Measurements from ENCODE around the gene USP19. TPM values are rescaled to one million over a fixed set of nuclear protein-coding genes. Genes with fewer than 3 reads are reported as not detected.
A peak's percentile ranks its signal among the peaks of the same experiment; 100 is the strongest.

Gene USP19
- total RNA-seq (2014; rRNA removed; shearing (Covaris generic)), result 46.5 and 82.0 TPM in 2 replicates

DNA sequence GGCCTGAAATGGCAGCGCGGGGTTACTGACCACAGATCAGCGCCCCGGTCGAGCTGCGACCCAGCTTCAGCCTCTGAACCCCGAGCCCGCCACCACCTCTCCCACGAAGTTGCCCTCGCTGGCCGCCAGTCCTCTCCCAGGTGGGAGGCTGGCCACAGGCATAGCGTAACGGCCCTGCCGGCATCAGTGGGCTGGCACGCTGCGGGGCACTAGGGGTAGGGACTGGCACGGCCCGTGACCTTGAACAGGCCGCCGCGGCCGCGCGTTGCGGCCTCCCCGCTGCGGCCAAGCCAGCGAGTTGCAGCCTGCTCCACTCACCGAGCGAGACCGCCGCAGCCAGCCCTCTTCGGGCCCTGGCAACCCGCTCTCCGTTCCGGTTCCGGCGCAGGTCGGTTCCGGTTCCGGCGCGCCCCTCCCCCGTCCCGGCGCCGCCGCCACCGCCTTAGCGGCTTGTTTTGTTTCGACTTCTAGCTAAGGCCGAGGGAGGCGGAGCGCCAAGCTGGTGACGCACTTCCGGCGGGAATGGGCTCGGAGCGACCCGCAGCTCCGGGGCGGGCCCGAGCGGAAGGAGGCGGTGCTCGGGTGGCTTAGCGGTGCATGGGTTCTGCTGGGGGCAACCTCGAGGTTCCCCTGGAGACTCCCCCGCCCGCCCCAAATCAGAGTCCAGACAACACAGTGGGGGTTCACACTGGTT is at the start of gene USP19:
Gene USP19 (minus strand): TSS at position 386 of the 694 bp plus-strand sequence. CDS start 1,678 bp downstream, outside the sequence.
- DNase-seq (ENCODE audit: low read depth), result peak; percentile 93

GRCh38 chr3:49166752-49167556 is 46.3 kb upstream of the USP19 start:
- no peak for DNase-seq (ENCODE audit: low read depth)

DNA sequence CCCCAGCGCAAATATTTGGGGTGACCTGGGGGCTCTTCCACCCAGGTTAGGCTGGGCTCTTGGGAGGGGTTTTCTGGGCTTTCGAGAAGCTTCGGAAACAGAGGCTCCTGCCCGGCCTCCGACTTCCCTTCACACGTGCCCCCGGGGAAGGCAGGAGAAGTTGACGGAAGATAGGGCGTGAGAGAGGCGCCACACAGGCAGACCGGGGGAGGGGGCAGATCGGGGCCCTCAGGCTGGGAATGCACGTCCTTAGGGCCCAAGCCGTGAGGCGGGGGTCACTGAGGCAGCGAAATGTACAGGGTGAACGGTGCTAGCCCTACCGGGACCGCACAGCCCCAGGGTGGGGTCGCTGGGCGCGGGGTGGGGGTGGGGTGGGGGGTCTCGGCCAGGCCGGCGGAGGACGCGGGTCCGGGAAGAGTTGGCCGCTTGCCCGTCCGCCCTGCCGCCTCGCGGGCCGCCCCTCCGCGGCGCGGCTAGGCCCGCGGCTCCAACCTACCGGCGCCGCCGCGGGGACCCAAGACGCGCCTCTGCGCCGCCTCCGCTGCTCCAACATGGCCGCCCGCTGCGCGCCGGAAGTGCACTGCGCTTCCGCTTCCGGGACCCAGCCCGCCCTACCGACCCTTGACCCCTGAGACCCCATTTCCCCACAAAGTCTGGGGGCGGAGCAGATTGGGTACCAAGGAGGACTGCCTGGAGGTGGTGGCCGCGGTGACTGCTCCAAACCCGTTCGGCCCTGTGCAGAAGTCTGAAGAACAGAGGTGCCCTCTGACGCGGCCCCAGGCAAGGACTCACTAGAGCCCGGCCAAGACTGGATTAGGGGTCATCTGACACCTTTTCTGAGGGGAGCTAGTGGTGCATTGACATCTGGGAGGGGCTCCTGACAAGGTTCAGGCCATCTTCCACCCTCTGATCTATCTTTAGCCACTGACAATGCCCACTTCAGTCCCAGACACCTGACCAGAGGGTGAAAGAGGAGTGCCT is 45.4 kb upstream of the USP19 start, which contains the start of gene CCDC71:
Gene CCDC71 (minus strand): TSS at position 561 of the 981 bp plus-strand sequence. CDS start 2,123 bp downstream, outside the sequence.
- peak; percentile 71 for DNase-seq (ENCODE audit: low read depth)

GRCh38 chr3:49164983-49165720 is 44.5 kb upstream of the USP19 start:
- no peak for DNase-seq (ENCODE audit: low read depth)

DNA sequence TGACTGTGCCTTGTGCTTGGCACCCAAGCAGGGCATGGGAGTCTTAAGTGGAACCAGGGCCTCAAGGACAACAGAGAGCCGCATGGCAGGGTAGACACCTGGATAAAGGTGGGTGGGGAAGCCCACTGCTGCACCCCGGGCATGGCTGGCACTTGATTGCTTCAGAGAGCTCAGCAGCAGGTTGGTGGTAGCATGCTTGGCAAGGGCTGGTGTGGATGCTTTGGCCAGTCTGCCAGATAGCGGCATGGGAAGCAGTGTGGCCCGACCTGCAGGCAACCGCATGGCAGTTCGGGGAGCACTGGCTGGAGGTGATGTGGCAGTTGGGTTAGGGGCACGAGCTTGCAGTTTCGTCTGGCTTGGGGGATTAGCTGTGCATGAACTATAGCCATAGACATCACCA is 43.0 kb upstream of the USP19 start:
- no peak for DNase-seq (ENCODE audit: low read depth)

DNA sequence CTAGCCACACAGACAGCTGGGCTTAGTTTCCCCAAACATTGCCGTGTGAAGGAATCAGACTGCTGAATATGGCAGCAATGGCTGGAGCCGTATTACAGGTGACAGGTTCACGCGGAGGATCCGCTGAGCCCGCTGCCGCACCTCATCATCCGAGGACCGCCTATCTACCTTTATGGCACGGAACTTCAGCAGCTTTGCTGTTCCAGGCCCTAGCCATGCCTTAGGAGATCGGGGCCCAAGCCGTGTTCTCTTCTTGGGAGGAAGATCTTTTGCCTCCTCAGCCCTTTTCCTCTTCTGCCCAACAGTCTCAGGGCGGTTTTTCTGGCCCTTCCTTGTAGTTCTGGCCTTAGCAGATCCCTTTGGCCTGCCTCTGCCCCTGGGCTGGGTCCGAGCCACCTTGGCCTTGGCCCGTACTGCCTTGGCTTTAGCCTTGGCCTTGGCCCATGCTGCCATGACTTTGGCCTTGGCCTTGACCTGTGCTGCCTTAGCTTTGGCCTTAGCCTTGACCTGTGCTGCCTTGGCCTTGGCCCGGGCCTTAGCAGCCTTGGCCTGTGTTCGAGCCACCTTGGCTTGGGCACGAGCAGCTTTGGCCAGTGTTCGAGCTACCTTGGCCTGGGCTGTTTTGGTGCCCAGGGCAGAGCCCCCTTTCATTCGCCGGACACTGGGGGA is 42.3 kb upstream of the USP19 start:
- no peak for DNase-seq (ENCODE audit: low read depth)

GRCh38 chr3:49161808-49162530 is 41.3 kb upstream of the USP19 start:
- DNase-seq (ENCODE audit: low read depth), result no peak

- DNase-seq (ENCODE audit: low read depth), result no peak
Measured at GRCh38 chr3:49161197-49161596, 40.6 kb upstream of the USP19 start.

- DNase-seq (ENCODE audit: low read depth), result no peak
Measured at GRCh38 chr3:49158792-49159191, 38.2 kb upstream of the USP19 start.

- DNase-seq (ENCODE audit: low read depth), result peak; percentile 21
Measured at GRCh38 chr3:49158103-49158709, 37.6 kb upstream of the USP19 start.

- no peak for DNase-seq (ENCODE audit: low read depth)
Measured at GRCh38 chr3:49157289-49157688, 36.7 kb upstream of the USP19 start.

DNA sequence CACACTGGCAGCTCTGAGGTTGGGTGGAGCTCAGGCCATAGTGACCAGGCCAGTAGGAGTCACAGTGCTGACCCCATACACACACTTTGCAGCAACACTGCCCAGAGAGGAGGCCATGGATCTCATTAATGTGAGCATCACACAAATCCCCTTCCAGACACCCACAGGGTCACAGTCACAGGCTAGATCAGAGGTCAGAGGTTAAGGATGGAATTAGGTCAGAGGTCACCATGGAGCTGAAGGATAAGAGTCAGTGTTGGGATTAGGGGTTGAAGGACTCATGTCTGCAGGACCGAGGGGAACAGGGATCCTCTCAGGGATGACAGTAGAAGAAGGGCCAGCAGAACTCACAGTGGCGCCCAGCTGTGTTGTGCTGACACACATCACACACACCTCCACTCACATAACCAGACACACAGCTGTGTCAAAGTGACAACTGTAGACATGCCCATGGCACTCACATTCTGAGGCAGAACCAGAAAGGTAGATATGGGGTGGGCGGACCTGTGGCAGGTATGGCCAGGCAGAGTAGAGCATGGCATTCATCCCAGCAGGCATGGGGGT is 32.8 kb upstream of the USP19 start:
- no peak for DNase-seq (ENCODE audit: low read depth)

- no peak for DNase-seq (ENCODE audit: low read depth)
Measured at GRCh38 chr3:49151610-49152009, 31.0 kb upstream of the USP19 start.

DNA sequence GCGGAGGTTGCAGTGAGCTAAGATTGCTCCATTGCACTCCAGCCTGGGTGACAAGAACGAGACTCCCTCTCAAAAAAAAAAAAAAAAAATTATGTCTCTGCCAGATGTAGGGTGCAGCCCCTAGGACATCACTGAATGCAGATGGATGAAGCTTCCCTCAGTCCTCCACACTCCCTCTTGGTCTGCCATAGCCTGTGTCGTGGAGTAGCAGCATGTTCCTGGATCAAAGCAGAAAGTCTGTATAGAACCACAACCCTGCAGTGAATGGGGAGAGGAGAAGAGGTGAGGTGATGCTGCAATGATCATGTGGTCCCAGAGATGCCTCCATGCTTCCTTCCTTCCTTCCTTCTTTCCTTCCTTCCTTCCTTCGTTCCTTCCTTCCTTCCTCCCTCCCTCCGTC is 27.5 kb upstream of the USP19 start:
- no peak for DNase-seq (ENCODE audit: low read depth)

DNA sequence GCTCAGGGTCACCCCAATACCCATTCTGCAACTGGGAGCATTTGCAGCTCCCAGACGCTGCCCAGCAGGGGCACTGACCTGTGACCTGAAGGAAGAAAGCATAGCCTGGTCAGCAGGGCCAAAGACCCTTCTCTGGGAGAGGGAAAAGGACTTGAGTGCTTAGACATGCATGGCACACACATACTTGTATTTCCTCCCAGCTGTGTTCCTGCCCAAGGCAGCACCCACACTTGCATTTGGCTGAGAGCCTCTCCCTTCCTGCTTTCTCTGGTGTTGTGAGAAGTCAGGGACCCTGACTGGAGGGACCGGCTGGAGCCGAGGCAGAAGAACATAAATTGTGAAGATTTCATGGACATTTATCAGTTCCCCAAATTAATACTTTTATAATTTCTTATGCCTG is 19.5 kb upstream of the USP19 start:
- DNase-seq (ENCODE audit: low read depth), result no peak

GRCh38 chr3:49135499-49135898 is 14.9 kb upstream of the USP19 start:
- DNase-seq (ENCODE audit: low read depth), result no peak

DNA sequence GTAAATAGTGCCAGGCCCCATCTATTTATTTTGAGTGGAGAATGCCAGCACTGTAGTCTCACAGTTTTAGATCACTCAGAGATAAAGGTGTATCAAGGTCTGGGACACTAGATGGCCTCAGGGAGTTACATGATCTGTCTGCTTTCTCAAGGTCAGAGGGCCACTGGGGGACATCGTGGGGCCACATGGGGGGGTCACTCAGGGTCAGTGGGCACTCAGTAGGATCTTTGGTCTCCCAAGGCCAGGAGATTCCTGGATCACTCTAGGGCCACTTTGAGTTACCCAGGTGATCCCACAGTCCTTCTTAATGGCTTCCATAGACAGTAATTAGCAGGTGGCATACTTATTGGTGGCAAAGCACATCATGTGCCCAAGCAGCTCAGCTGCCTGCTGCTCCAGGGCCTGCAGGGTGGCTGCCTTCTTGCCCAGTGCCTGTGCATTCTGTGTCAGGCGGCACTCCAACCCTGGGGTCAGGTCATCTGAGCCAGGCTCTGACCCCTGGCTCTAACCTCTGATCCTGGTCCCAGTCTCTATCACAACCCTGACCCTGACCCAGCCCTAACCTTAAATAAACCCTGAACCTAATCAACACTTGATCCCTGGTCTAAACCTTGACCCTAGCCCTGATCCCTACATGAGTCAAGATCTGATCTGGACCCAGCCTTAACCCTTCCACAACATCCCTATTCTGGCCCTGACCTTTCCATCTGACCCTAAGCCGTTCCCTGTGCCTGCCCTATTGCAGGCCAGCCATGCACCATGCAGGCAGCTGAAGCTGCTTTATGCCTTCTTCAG is 14.0 kb upstream of the USP19 start:
- no peak for DNase-seq (ENCODE audit: low read depth)
